GM21786 (cell line): ENCODE measurements around the gene ISOC2.

Experiments used
- ATAC-seq: cut with Tn5 transposase; IDR thresholded peaks from one replicate; pipeline ENCODE4 v1.9.1; 2021; ENCODE audit not compliant: unreplicated experiment

ISOC2 gene

DNA sequence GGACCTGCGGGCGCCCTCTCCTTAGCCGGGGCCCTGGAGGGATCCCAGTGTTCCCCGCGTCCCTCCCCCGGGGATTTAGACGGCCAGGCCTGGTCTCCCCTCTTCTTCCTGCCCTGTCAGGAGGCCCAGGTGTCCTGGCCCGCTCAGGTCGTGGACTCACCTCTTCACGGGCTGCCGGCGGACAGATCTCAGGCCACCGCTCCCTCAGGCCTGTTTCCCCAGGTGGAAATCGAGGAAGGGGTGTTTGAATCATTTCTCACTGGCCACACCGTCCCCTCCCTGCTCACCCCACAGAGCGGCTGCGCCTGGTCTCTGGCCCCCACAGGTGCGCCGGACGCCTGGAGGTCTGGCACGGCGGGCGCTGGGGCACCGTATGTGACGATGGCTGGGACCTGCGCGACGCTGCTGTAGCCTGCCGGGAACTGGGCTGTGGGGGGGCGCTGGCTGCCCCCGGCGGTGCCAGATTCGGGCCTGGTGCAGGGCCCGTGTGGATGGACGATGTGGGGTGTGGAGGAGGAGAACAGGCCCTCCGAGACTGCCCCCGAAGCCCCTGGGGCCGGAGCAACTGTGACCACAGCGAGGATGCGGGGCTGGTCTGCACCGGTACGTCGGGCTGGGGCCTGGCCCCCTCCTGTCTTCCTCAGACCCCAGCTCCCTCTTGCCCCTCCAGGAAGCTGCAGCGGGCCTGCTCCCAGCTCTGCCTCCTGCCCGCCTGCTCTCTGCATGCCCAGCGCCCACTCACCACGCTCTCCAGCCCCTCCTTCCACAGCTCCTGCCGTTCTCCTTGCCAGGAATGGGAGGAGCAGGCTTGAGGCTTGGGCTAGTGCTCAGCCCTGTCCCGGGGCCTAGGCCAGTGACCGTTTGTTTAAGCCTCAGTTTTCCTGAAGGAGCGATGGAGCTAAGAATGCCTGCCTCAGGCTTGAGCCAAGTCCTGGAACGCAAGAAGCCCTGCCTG lies 29.3 kb upstream of the ISOC2 start:
- ATAC-seq: no peak

DNA sequence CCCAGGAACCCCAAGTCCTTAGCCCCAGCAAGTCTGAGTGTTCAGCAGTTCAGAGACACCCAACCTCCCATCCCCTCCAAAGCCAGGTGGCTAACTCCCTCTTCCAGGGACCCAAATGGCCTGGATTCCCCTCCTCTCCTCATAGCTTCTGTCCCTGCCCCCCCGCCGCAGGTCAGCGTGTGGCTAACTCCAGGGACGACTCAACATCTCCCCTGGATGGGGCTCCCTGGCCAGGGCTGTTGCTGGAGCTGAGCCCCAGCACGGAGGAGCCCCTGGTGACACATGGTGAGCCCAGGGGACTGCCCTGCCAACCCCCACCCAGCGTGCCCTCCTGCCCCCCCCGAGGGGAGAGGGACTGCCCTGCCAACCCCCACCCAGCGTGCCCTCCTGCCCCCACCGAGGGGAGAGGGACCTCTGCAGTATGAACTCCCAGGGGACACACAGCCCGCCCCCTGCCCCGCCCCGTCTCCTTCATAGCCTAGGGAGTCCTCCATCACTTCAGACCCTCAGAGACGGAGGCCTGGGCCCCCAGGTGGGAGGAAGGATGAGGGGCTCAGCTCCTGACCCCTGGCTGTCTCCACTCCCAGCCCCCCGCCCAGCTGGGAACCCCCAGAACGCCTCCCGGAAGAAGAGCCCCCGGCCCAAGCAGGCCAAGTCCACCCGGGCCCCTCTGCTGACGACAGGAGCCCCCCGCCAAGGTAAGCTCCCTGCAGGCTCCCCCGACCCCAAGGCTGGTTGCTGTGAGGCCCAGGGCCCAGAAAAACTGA lies 28.5 kb upstream of the ISOC2 start:
- ATAC-seq: no peak

GRCh38 chr19:55488986-55489710 lies 27.7 kb upstream of the ISOC2 start:
- ATAC-seq: no peak

DNA sequence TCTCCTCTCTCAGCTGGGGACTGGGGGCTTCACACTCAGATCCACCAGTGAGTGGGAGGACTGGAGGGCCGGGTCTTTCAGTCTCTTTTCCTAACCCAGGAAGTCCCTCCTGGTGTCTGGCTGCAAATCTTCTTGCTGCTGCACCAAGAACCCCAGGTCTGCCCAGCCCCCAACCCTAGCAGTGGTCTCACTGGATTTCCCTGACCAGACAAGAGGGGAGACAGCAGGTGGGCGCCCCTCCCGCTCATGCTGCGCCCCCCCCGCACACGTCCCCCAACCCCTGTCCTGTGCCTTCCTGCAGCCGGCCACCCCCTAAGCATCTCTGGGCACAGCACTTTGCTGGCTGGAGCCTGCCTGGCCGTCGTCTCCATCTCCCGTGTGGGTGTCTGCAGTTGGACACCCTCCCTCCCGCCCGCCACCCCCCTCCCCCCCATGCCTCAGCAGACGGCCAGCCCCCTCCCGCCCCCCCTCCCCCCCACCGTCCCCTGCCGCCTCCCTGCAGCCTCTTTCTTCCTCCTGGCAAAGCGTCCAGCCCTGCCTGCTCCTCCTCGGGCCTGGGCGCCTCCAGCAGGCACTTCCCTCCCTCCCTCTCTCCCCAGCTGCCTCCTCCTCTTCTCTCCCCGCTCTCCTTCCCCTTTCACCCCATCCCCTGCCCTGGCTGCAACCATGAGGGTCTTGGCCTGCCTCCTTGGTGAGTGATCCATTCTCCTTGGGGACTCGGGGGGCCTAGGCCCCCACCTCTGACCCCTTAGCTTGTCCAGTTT lies 26.7 kb upstream of the ISOC2 start, which contains the start of gene SSC5D:
Gene SSC5D (plus strand): TSS at position 513 of the 764 bp plus-strand sequence. CDS start 154 bp downstream, at position 667.
- no peak for ATAC-seq

GRCh38 chr19:55486971-55487923 lies 25.8 kb upstream of the ISOC2 start:
- ATAC-seq: no peak

DNA sequence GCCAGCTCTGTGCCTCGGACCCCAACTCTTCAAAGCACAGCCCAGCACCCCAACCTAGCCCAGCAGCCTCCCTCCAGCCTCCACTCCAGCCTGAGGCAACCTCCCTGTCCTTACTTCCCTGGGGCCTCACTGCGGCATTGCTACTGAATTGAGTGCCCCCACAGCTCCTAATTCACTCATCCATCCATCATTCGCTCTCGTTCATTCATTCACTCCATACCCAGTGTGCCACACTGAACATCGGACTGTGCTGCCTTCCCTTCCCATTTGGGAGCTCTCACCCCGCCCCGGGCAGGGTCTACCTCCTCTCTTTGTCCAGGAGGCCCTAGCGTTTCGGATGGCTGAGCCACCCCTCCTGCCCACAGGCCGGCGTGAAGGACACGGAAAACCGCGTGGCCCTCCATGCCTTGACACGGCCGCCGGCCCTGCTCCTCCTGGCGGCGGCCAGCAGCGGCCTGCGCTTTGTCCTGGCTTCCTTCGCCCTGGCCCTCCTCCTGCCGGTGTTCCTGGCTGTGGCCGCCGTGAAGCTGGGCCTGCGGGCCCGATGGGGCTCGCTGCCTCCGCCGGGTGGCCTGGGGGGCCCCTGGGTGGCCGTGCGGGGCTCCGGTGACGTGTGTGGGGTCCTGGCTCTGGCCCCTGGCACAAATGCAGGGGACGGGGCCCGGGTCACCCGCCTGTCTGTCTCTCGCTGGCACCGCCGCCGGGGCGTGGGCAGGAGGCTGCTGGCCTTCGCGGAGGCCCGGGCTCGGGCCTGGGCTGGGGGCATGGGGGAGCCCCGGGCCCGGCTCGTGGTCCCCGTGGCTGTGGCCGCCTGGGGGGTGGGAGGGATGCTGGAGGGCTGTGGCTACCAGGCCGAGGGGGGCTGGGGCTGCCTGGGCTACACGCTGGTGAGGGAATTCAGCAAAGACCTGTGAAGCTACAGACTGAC lies 24.9 kb upstream of the ISOC2 start:
- ATAC-seq: no peak

DNA sequence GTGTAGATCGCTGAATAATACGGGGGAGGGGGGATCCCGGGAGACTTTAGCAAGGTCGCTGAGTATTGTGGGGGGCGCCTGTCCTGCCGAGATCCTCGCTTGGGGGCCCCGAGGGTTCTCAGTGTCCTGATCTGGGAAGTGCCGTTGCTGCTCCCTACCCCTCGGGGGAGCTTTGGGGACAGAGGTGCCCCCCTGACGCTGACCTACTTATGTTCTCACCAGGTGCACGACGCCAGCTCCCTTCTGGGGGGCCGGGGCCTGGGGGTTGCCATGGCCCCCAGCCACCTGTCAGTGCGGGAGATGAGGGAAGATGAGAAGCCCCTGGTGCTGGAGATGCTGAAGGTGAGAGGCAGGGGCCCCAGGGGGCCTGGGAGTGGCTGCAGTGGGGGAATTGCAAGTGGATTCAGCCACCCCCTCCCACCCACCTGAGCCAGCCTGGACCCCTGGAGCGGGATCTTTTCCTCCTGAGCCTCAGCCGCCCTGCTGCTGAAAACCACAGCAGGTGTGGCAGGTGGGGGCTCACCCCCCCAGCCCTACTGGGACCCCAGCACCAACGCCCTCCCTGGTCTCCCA lies 24.1 kb upstream of the ISOC2 start:
- no peak for ATAC-seq

- no peak for ATAC-seq
Measured at GRCh38 chr19:55484593-55485438, 23.4 kb upstream of the ISOC2 start, which contains the start of gene NAT14. Gene NAT14 (plus strand): TSS chr19:55485188. CDS start chr19:55485709, 521 bp downstream.

DNA sequence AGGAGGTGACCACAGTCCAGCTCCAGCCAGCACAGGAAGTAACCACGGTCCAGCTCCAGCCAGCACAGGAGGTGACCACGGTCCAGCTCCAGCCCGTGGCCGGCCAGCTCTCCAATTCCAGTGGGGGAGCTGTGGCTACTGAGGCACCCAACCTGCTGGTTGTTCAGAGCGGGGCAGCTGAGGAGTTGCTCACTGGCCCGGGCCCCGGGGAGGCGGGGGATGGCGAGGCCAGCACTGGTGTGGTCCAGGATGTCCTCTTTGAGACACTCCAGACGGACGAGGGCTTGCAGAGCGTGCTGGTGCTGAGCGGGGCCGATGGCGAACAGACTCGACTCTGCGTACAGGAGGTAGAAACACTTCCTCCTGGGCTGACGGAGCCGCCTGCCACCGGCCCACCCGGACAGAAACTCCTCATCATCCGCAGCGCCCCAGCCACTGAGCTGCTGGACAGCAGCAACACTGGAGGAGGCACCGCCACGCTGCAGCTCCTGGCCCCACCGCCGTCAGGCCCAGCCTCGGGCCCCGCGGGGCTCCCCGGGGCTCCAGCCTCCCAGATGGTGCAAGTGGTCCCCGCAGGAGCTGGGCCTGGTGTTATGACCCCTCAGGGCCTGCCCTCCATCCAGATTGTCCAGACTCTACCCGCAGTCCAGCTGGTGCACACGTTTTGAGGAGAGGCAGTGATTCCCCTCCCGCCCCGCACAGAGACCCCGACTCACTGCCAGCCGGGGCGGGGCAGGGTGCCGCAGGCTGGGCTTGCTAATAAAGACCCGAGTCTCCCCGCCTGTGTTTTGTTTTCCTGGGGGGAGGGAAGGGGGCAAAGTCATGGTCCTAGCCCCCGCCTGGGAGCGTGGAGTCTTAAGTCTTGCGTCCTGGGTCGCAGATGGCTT lies 22.5 kb upstream of the ISOC2 start:
- no peak for ATAC-seq

DNA sequence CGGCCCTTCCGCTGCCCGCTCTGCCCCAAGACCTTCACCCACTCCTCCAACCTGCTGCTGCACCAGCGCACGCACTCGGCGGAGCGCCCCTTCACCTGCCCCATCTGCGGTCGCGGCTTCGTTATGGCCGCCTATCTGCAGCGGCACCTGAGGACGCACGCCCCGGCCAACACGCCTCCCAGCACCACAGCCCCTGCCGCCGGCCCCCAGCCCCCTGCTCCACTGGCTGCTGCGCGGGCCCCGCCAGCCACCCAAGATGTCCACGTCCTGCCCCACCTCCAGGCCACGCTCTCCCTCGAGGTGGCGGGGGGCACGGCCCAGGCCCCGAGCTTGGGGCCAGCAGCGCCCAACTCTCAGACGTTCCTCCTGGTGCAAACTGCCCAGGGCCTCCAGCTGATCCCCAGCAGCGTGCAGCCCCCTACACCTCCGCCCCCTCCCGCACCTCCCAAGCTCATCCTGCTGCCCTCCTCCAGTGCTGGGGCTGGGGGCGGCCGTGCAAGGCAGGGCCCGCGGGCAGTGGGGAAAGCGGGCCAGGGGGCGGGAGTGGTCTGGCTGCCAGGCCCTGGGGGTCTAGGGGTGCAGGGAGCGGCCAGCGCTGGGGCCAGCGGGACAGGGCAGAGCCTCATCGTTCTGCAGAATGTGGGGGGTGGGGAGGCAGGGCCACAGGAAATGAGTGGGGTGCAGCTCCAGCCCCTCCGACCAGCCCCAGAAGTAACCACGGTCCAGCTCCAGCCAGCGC lies 21.7 kb upstream of the ISOC2 start:
- ATAC-seq: no peak

- no peak for ATAC-seq
Measured at GRCh38 chr19:55482156-55482961, 20.9 kb upstream of the ISOC2 start.

DNA sequence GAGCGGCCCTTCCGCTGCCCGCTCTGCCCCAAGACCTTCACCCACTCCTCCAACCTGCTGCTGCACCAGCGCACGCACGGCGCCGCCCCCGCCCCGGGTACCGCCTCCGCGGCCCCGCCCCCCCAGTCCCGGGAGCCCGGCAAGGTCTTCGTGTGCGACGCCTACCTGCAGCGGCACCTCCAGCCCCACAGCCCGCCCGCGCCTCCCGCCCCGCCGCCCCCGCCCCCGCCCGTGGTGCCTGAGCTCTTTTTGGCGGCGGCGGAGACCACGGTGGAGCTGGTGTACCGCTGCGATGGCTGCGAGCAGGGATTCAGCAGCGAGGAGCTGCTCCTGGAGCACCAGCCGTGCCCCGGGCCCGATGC lies 20.3 kb upstream of the ISOC2 start:
- ATAC-seq: no peak

- no peak for ATAC-seq
Measured at GRCh38 chr19:55481148-55481793, 19.8 kb upstream of the ISOC2 start.
